ENCODE data around the gene MITF.

DNA sequence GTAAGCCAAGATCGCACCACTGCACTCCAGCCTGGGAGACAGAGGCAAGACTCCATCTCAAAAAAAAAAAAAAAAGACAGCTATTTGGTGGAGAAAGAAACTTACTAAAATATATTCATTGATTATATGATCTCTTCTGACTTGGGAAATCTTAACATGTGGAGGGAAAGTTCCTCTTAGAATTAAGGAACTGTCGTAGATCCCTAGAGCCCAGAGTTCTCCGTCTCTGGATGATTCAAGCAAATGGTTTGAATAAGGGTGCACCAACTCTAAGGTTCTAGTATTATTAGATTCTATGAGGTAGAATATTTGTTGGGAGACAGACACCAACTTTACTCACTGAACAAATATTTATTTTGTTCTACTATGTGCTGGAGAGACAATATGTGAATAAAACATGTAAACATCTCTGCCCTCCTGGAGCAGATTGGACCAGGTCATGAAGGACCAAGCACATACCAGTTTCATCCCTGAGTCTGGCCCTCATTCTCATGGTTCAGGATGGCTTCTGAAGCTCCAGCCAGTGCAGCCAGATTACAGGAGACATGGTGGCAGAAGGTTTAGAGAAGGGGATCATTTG is 129.7 kb downstream of the MITF start:
- TF ChIP-seq CTCF (IDR thresholded peaks at IDR 0.05; ENCODE audit: low read length): no peak
- no peak for TF ChIP-seq EZH2 (IDR thresholded peaks at IDR 0.05; ENCODE audit: borderline replicate concordance, low read length)

Data from OCI-LY1 (cell line).